Mesenchymal stem cell (in vitro differentiated cells and primary cell): ENCODE measurements around the gene S100A13.

Experiments used
- DNase-seq: peaks from one replicate; pipeline ENCODE4 v3.0.0-alpha.2; 2013
- H2AFZ ChIP-seq: one replicate; pipeline ENCODE4 v1.6.1; 2013; ENCODE audit warnings: low read depth, mild to moderate bottlenecking, control low read depth, inconsistent platforms, low read length, moderate library complexity
- H2AK5ac ChIP-seq: 2 replicates; pipeline ENCODE4 v1.6.1; 2013; ENCODE audit warnings: low read length, moderate library complexity, mild to moderate bottlenecking, inconsistent platforms; ENCODE audit not compliant: severe bottlenecking
- H2BK120ac ChIP-seq: one replicate; pipeline ENCODE4 v1.6.1; 2013; ENCODE audit warnings: low read depth, mild to moderate bottlenecking, inconsistent platforms, low read length, moderate library complexity
- H2BK12ac ChIP-seq, 2 experiments: one replicate each; pipeline ENCODE4 v1.6.1; 2013; ENCODE audit warnings: inconsistent platforms in 2 of 2, low read length in 2 of 2, mild to moderate bottlenecking in 2 of 2, moderate library complexity in 2 of 2, control low read depth in 1 of 2
- H2BK15ac ChIP-seq: one replicate; pipeline ENCODE4 v1.6.1; 2013; ENCODE audit warnings: mild to moderate bottlenecking, low read depth, inconsistent platforms; ENCODE audit not compliant: poor library complexity, severe bottlenecking
- H2BK5ac ChIP-seq: 2 replicates; pipeline ENCODE4 v1.6.1; 2013; ENCODE audit warnings: low read depth, mild to moderate bottlenecking, low read length, control low read depth, inconsistent platforms; ENCODE audit not compliant: poor library complexity, severe bottlenecking
- H3K14ac ChIP-seq, 2 experiments: one replicate each; pipeline ENCODE4 v1.6.1; 2013; ENCODE audit warnings: inconsistent platforms in 2 of 2, low read length in 2 of 2, control low read depth in 1 of 2, mild to moderate bottlenecking in 1 of 2, moderate library complexity in 1 of 2
- H3K18ac ChIP-seq, 2 experiments: one replicate each; pipeline ENCODE4 v1.6.1; 2013; ENCODE audit warnings: inconsistent platforms in 2 of 2, low read length in 2 of 2, control low read depth in 1 of 2, low read depth in 1 of 2, mild to moderate bottlenecking in 1 of 2
- H3K23ac ChIP-seq, 2 experiments: one replicate each; pipeline ENCODE4 v1.6.1; 2013; ENCODE audit warnings: inconsistent platforms in 2 of 2, low read length in 2 of 2, mild to moderate bottlenecking in 2 of 2, moderate library complexity in 2 of 2, control low read depth in 1 of 2
- H3K27ac ChIP-seq: 2 replicates; pipeline ENCODE4 v1.5.1; 2013; ENCODE audit warnings: mild to moderate bottlenecking, moderate library complexity, low read length, control low read depth, inconsistent platforms; ENCODE audit not compliant: poor library complexity, severe bottlenecking
- H3K27me3 ChIP-seq, 2 experiments: 2 replicates each; pipeline versions ENCODE4 v1.6.1 to v1.7.0; 2013; ENCODE audit warnings: low read length in 2 of 2, mild to moderate bottlenecking in 2 of 2, moderate library complexity in 2 of 2, control low read depth in 1 of 2, inconsistent platforms in 1 of 2; ENCODE audit not compliant: control insufficient read depth in 1 of 2, insufficient read depth in 1 of 2
- H3K36me3 ChIP-seq, 2 experiments: 2 replicates each; pipeline versions ENCODE4 v1.6.1 to v1.7.0; 2013; ENCODE audit warnings: low read length in 2 of 2, control low read depth in 1 of 2, inconsistent platforms in 1 of 2, low read depth in 1 of 2, mild to moderate bottlenecking in 1 of 2; ENCODE audit not compliant: insufficient read depth in 2 of 2, control insufficient read depth in 1 of 2
- H3K4ac ChIP-seq, 2 experiments: one replicate each; pipeline ENCODE4 v1.6.1; 2013; ENCODE audit warnings: inconsistent platforms in 2 of 2, low read length in 2 of 2, mild to moderate bottlenecking in 2 of 2, moderate library complexity in 2 of 2, control low read depth in 1 of 2, low read depth in 1 of 2
- H3K4me1 ChIP-seq: 2 replicates; pipeline ENCODE4 v1.6.1; 2013; ENCODE audit warnings: low read depth, low read length, control low read depth; ENCODE audit not compliant: control insufficient read depth, insufficient read depth
- H3K4me2 ChIP-seq: 2 replicates; pipeline ENCODE4 v1.6.1; 2013; ENCODE audit warnings: low read length, mild to moderate bottlenecking, inconsistent platforms; ENCODE audit not compliant: poor library complexity, severe bottlenecking
- H3K4me3 ChIP-seq, 2 experiments: 2 replicates each; pipeline versions ENCODE4 v1.5.1 to v1.7.0; 2013; ENCODE audit warnings: low read length in 2 of 2, mild to moderate bottlenecking in 2 of 2, control low read depth in 1 of 2, low read depth in 1 of 2; ENCODE audit not compliant: insufficient read depth in 1 of 2
- H3K79me1 ChIP-seq: replicated peaks from 2 replicates; pipeline ENCODE4 v1.6.1; 2013; ENCODE audit warnings: mild to moderate bottlenecking, control low read depth, low read length, inconsistent platforms; ENCODE audit not compliant: poor library complexity, severe bottlenecking
- H3K9ac ChIP-seq: 2 replicates; pipeline ENCODE4 v1.7.0; 2013; ENCODE audit warnings: mild to moderate bottlenecking, low read length, moderate library complexity
- H3K9me3 ChIP-seq: 2 replicates; pipeline ENCODE4 v1.7.0; 2013; ENCODE audit warnings: mild to moderate bottlenecking, low read length; ENCODE audit not compliant: control insufficient read depth
- H4K8ac ChIP-seq: one replicate; pipeline ENCODE4 v1.6.1; 2013; ENCODE audit warnings: inconsistent platforms, mild to moderate bottlenecking, low read length, moderate library complexity
- H4K91ac ChIP-seq: one replicate; pipeline ENCODE4 v1.6.1; 2013; ENCODE audit warnings: mild to moderate bottlenecking, low read length, inconsistent platforms
- WGBS: methylation state at CpG from one replicate; pipeline ENCODE4 v1.1.7; 2013; ENCODE audit warnings: mixed read lengths; 5-methylcytosine and 5-hydroxymethylcytosine counted together

The S100A13 gene

GRCh38 chr1:153630384-153630783, 3.1 kb upstream of the S100A13 start:
- H4K8ac ChIP-seq = no peak overlapping the region
- H2BK12ac ChIP-seq = peak overlapping the region; percentile 65 to 75
- H3K9me3 ChIP-seq = no peaks in the 10 kb centered on the region
- peak overlapping the region; percentile 15 for H3K27ac ChIP-seq
- H3K4ac ChIP-seq = no peak overlapping the region
- H2AK5ac ChIP-seq = peak overlapping the region; percentile 55
- H3K4me1 ChIP-seq = peaks cover 34% of the 10 kb centered on the region
- no peak overlapping the region for H3K23ac ChIP-seq
- no peak overlapping the region for H3K9ac ChIP-seq
- H3K4me3 ChIP-seq = no peak overlapping the region
- no peak overlapping the region for H3K18ac ChIP-seq
- no peak overlapping the region for H3K14ac ChIP-seq
- H4K91ac ChIP-seq = peak overlapping the region; percentile 64
- peaks cover 7% of the 10 kb centered on the region for H3K79me1 ChIP-seq
- H2BK5ac ChIP-seq = no peak overlapping the region
- 93% methylated on average over 6 of the region's 7 CpGs for WGBS
- no peaks in the 10 kb centered on the region for H3K27me3 ChIP-seq
- no peak overlapping the region for H2BK120ac ChIP-seq
- no peak overlapping the region for H2BK15ac ChIP-seq
- H3K4me2 ChIP-seq = no peak overlapping the region
- no peak for DNase-seq
- peaks cover under 1 to 11% of the 10 kb centered on the region in 2 experiments for H3K36me3 ChIP-seq
- no peak overlapping the region for H2AFZ ChIP-seq

GRCh38 chr1:153629971-153630370, 2.7 kb upstream of the S100A13 start:
- Histone ChIP-seq H3K23ac (no peak overlapping the region), H2BK5ac (no peak overlapping the region), H2BK120ac (no peak overlapping the region), H3K14ac (peak overlapping the region in 1 of 2 experiments; percentile 78), H4K8ac (peak overlapping the region; percentile 56), H3K27ac (no peak overlapping the region), H3K4me2 (no peak overlapping the region), H3K4ac (peak overlapping the region in 1 of 2 experiments; percentile 7), H2BK15ac (peak overlapping the region; percentile 13), H3K36me3 (peaks cover 5 to 15% of the 10 kb centered on the region in 2 experiments), H3K18ac (peak overlapping the region; percentile 25 to 47), H2AFZ (no peak overlapping the region), H4K91ac (peak overlapping the region; percentile 88), H3K27me3 (no peaks in the 10 kb centered on the region), H3K9ac (no peak overlapping the region), H2BK12ac (peak overlapping the region; percentile 74 to 75), H3K9me3 (no peaks in the 10 kb centered on the region), H2AK5ac (peak overlapping the region; percentile 50), H3K4me1 (peaks cover 35% of the 10 kb centered on the region), H3K79me1 (peaks cover 7% of the 10 kb centered on the region), H3K4me3 (no peak overlapping the region)
- no peak for DNase-seq
- WGBS = 100% methylated on average over 1 of the region's 1 CpG

GRCh38 chr1:153629343-153629665, 2.0 kb upstream of the S100A13 start:
- no peak for DNase-seq
- H3K18ac ChIP-seq = no peak overlapping the region
- peak overlapping the region; percentile 70 for H4K91ac ChIP-seq
- H3K36me3 ChIP-seq = peaks cover 7 to 21% of the 10 kb centered on the region in 2 experiments
- H3K9me3 ChIP-seq = no peaks in the 10 kb centered on the region
- WGBS = 94% methylated on average over 5 of the region's 5 CpGs
- H3K23ac ChIP-seq = no peak overlapping the region
- peak overlapping the region; percentile 28 to 88 for H2BK12ac ChIP-seq
- peak overlapping the region; percentile 92 for H2BK15ac ChIP-seq
- H3K9ac ChIP-seq = no peak overlapping the region
- peaks cover 7% of the 10 kb centered on the region for H3K79me1 ChIP-seq
- H2BK120ac ChIP-seq = no peak overlapping the region
- H3K4me1 ChIP-seq = peaks cover 37% of the 10 kb centered on the region
- H3K4me3 ChIP-seq = no peak overlapping the region
- H2AK5ac ChIP-seq = peak overlapping the region; percentile 3
- H3K4ac ChIP-seq = peak overlapping the region; percentile 30 to 59
- no peak overlapping the region for H3K4me2 ChIP-seq
- H3K14ac ChIP-seq = no peak overlapping the region
- no peak overlapping the region for H2BK5ac ChIP-seq
- H2AFZ ChIP-seq = no peak overlapping the region
- H3K27me3 ChIP-seq = no peaks in the 10 kb centered on the region
- peak overlapping the region; percentile 62 for H4K8ac ChIP-seq
- no peak overlapping the region for H3K27ac ChIP-seq

GRCh38 chr1:153628638-153629342, 1.5 kb upstream of the S100A13 start:
- no peaks in the 10 kb centered on the region for H3K9me3 ChIP-seq
- no peak for DNase-seq
- peak overlapping the region; percentile 93 for H4K91ac ChIP-seq
- H2BK12ac ChIP-seq = peak overlapping the region; percentile 28 to 94
- peak overlapping the region; percentile 62 for H4K8ac ChIP-seq
- H3K27ac ChIP-seq = no peak overlapping the region
- peaks cover 7% of the 10 kb centered on the region for H3K79me1 ChIP-seq
- peaks cover 7 to 26% of the 10 kb centered on the region in 2 experiments for H3K36me3 ChIP-seq
- no peak overlapping the region for H3K23ac ChIP-seq
- peak overlapping the region; percentile 3 for H2AK5ac ChIP-seq
- no peak overlapping the region for H3K14ac ChIP-seq
- no peak overlapping the region for H3K9ac ChIP-seq
- peak overlapping the region; percentile 51 for H2BK5ac ChIP-seq
- H2BK120ac ChIP-seq = no peak overlapping the region
- H2AFZ ChIP-seq = no peak overlapping the region
- H3K4me1 ChIP-seq = peaks cover 37% of the 10 kb centered on the region
- H3K4me3 ChIP-seq = no peak overlapping the region
- peak overlapping the region; percentile 92 for H2BK15ac ChIP-seq
- H3K4ac ChIP-seq = peak overlapping the region; percentile 30 to 59
- peak overlapping the region in 1 of 2 experiments; percentile 91 for H3K18ac ChIP-seq
- no peak overlapping the region for H3K4me2 ChIP-seq
- 86% methylated on average over 6 of the region's 6 CpGs for WGBS
- no peaks in the 10 kb centered on the region for H3K27me3 ChIP-seq
